GM19238 (cell line): ENCODE results near the gene PLEKHN1.
"Not testable (repeated sequence)": the region's sequence is repeated elsewhere in the genome, so short reads cannot be mapped to it uniquely, and the experiment has no call there.

Experiments used
- DNase-seq: peaks from one replicate; pipeline ENCODE4 v3.0.0; 2011; ENCODE audit warnings: low spot score; ENCODE audit not compliant: insufficient read length

Gene PLEKHN1

DNA sequence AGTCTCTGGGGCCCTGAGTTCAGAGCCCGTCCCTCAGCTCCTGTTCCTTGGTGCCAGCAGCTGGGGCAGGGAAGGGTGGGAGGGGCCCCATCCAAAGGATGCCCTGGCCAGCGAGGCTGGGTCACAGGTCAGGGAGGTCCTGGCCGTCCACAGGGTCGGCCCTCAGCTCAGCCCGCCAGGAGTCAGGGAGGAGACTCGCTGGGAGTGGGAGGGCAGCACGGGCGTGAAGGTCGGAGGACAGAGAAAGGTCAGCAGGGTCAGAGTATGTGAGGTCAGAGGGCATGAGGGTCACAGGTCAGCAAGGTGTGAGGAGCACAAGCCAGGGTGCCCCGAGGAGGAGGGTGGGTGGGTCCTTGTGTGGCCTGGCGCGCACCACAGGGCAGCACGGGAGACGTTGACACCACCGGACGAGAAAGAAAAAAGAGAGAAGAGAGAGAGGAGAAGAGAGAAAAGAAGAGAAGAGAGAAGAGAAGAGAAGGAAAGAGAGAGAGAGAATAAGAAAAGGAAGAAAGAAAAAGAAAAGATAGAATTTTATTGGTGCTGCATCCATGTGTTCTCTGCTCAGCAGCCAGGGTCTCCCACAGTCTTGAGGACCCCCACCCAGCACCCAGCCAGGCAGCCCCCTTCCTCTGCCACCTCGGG lies 8.5 kb downstream of the PLEKHN1 start:
- DNase-seq = no peak

DNA sequence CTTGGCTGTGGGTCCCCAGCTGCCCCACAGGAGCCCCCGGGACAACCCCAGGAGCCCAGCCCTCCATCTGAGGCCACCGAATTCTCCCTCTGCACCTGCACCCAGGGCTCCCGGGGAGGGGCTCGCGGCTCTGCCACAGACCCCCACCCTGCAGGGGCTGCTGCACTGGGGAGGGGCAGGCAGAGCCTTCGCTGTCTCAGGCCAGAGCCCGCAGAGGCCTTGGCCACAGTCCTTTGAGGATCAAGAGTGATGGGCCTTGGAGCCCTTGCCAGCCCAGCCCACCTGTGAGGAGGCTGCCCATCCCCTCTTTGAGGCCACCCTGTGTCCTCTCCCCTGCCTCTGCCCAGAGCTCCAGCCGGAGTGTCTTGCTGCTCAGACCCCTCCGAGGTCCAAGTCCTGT lies 9.1 kb downstream of the PLEKHN1 start:
- no peak for DNase-seq

DNA sequence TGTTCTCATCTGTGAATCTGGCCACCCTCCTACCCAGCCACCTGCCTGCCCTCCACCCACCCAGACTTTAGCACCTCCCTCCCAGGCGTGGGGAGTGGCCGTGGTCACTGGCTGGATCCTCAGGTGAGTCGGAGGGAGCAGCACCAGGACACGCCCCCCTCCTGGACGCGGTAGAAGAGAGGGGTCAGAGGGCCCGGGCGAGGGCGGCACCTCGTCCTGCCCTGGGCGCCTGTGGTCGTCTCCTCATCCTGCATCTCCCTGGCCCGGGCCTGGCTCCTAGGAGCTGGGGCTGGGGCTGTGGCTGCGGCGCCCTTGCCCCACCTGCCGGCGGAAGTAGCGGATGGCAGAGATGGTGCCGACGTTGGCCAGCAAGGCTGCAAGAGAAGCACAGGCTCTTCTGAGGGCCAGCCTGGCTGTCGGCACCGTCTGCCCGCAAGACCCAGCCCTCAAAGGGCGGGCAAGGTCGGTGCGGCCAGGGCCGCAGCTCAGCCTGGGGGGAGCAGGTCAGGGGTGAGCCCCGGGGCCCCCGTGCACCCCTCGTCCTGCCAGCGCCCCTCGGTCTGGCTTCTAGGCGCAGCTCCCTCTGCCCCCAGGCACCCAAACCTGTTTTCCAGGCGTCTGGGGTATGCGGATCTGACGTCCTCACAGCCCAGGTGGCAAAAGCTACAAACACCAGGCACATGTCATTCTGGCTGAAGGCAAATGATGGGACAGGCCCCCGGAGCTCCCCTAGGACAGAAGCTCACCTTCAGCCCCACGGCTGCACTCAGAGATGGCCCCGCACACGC lies 9.8 kb downstream of the PLEKHN1 start:
- DNase-seq = peak; percentile 91

DNA sequence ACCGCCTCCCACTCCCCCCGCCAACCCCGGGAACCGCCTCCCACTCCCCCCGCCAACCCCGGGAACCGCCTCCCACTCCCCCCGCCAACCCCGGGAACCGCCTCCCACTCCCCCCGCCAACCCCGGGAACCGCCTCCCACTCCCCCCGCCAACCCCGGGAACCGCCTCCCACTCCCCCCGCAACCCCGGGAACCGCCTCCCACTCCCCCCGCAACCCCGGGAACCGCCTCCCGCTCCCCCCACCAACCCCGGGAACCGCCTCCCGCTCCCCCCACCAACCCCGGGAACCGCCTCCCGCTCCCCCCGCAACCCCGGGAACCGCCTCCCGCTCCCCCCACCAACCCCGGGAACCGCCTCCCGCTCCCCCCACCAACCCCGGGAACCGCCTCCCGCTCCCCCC lies 10.5 kb downstream of the PLEKHN1 start:
- not testable (repeated sequence) for DNase-seq

DNA sequence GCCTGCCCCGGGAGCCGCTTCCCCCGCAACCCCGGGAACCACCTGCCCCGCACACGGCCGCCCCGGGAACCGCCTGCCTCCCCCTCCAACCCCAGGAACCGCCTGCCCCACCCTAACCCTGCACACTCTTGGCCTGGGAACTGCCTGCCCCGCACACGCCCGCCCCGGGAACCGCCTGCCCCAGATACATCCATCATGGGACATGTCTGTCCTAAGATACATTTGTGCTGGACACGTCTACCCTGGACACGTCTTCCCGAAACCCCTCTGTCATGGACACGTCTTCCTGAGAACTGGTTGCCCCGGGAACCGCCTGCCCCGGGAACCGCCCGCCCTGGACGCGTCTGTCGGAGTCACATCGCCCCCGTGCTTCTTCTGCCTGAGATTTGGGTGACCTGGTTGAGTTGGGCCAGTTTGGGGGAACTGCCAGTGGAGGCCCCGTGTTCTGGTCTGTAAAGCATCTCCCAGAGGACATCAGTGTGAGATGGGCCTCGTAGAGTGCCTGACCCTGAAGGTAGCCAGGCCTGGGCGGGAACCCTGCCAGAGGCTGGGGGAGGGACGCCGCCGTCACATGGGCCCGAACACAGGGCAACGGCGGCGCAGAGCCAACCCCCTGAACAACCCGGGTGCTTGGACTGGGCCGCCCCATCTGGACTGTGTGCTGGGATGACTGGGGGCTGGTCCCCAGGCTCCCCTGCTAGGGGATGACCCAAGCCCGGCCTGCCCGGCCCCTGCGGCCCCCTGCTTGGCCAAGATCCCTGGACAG lies 12.0 kb downstream of the PLEKHN1 start:
- no peak for DNase-seq

DNA sequence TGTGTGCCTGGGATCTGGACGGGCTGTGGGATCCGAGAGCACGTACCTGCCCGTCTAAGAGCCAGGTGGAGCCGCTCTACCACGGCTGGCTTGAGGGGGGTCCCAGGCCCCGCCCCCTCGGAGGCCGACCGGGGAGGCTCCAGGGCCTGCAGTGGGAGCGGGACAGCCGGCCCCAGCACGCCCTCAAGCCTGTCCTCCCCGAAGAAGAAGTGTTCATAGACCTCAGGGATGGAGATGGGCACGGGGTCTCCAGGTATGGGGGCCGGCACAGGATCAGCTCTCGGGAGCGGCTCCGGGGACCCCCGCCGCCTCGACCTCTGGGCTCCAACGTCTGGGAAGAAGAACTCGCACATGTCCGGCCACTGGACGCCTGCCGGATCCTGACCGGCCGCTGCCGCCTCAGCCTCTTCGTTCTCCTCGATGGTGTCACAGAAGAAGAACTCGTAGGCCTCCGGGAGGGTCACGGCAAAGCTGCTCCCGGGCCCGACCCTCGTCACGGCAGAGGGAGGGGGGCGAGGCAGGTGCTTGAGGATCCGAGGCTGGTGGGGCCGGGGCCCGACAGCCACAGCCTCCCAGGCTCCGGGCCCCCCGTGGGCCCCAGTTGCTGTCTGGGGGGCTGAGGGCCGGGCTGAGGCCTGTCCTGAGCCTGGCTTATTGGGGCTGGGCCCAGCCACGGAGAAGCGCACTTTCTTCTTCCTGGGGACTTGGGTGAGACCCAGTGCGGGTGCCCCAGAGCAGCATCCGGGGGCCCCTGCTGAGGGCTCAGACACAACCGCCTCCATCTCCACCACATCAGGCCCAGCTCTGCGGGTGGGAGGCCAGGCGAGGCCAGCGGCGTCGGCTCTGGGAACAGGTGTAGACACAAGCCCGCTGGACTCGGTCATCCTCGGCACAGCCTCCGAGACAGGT lies 12.8 kb downstream of the PLEKHN1 start:
- DNase-seq = no peak

DNA sequence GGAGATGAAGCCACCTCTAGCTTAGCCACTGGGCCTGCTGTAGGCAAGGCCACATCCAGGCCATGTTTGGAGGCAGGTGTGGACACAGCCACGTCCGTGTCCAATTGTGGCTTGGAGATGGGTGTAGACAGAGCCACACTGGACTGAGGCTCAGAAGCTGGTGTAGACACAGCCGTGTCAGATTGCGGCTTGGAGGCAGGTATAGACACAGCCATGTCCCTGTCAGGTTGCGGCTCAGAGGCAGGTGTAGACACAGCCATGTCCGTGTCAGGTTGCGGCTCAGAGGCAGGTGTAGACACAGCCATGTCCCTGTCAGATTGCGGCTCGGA lies 13.4 kb downstream of the PLEKHN1 start:
- DNase-seq = no peak

DNA sequence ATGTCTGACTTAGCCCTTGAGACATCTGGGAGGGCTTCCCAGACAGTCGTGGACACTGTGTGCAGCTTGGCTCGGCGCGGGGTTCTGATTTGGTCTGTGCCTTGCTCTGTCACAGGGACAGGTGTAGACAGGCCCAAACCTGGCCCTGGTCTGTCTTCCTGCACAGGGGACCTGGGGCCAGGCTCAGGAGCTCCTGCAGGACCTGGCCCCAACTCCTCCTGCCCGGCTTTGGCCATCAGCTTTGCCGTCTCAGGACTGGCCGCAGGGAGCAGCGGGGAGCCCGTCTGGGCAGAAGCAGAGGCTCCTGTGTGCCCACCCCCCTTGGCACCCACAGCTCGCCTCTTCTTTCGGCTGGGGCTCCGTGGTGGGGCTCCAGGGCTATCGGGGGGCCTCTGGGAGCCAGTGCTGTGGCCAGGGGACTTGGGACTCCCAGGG lies 13.9 kb downstream of the PLEKHN1 start:
- DNase-seq = no peak

DNA sequence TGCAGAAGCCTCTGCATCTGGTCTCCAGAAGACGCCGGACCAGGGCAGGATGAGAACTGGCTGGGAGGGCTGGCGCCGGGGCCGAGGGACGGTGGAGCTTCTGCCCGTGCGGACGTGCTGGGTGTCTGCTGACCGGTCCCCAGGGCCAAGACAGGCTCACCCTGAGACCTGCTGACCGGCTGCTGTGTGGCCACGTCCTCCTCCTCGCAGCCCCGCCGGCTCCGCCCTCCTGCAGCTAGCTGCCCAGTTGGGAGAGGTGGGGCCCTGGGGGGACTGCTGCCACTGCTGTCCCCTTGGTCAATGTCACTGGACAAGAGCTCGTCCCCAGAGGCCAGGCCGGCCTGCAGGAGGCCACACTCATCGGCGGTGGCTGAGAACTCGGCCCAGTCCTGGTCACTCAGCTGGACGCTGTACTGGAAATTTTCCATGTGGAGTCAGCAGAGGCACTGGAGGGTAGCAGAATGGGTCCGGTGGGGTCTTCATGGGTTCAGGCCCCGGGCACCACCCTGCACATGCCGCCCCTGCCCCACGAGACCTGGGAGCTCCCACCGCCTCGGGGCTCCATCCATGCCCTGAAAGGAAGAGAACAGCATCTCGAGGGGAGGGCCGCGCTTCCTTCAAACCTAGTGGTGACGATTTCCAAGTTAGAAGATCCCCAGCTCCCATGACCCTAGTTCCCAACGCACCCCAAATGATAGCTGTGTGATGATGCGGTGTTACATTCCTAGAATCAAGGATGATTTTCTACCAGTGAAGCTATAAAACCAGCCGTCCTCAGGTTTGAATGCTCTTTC lies 14.5 kb downstream of the PLEKHN1 start:
- no peak for DNase-seq

DNA sequence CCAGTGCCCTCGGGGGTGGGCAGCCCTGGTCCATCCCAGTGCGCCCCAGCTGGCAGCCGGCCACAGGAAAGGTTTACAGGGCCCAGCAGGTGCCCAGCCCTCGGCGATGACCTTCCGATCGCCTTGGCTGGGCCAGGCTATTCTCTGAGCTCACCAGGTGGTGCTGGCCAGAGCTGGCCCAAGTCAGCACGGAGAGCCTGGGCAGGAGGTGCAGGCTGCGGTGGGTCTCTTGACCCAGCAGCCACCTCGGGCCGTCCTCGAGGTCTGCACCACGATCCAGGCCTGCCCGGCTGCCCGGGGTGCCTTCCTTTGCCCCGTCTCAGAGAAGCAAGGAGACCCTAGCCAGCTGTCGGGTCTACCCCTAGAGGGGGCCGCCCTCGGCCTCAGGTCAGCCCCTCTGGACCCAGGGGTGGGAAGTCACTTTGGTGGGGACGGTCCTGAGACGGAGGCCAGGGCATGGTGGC lies 15.2 kb downstream of the PLEKHN1 start:
- DNase-seq = no peak

DNA sequence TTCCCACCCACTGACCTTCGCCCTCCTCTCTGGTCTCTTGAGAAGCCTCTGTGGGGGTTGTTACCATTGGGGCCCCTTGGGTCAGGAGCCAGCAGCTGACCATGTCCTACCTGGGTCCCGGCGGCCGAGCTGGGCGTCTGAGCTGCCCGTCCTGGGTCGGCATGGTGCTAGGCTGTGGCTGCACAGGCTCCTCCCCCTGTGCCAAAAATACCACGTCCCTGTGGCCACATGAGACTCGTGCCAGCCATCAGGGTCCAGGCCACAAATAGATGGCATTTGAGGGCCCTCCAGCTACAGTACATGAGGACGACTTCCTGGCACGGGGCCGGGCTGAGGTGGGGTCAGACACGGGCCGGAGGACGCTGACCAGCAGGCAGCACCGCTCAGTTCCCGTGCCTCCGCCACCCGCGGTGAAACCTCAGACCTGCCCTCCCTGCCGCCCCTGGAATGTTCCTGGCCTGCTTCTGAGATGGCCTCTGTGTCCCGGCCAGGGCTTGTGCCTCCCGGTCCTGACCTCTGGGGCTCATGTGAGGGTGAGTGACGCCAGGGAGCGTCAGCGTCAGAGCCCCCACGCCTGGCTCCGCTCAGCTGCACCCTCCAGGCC lies 15.8 kb downstream of the PLEKHN1 start, which contains the start of gene PERM1:
PERM1 (minus strand) TSS at position 139 of the 604 bp plus-strand sequence. CDS start 1,064 bp downstream, outside the sequence.
- DNase-seq = no peak

DNA sequence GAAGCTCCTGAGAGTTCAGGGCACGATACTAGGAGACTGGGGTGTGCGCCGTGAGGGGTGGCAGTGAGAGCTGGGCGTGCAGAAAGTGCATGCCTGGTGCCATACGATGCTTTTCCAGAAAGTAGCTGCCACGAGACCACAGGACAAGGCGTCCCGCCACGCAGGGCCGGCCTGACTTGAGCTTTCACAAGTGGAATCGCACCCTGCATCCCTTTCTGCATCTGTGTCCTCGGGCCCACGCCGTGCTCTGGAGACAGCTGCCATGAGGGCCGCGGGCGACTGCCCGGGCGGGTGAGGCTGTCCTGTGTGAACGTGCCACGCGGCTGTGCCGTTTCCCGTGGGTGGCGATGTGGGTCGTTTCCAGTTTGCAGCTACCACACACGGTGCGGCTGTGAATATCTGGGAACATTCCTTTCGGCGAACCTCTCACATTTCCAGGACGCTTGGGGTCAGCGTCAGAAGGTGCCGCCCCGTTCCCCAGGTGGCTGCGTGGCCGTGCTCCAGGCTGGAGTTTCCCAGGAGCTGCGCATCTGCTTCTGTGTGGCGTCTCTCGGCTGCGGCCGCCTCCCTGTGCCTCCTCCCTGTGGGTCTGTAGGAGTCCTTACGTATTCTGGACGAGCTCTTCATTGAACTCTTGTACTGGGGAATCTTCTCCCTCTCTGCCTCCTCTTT lies 16.6 kb downstream of the PLEKHN1 start:
- DNase-seq = no peak

DNA sequence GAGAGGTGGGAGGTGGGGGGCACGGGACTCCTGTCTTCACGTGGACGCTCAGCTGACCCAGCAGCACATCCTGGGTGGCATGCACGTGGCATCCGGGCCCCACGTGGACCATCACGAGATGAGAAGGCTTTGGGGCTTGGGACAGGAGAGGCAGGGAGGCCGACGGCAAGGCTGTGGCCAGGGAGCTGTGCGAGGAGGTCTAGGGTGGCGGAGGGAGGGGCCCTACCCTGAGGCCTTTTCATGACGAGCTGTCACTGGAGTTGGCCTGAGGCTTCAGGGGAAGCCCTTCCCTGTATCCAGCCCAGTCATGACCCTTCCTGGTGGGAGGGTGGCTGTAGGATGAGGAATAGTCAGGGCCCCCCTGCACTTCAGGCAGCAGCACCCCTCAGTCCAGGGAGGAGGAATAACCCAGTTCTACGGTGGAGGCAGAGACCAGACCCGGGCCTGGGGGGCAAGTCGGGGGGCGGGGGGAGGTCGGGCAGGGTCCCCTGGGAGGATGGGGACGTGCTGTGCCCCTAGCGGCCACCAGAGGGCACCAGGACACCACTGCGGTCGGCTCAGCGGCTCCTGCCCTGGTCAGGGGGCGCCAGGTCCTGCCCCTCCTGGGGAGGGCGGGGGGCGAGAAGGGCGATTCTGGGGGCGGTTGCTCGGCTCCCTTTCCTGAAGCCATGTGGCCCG lies 17.7 kb downstream of the PLEKHN1 start:
- peak; percentile 84 for DNase-seq

DNA sequence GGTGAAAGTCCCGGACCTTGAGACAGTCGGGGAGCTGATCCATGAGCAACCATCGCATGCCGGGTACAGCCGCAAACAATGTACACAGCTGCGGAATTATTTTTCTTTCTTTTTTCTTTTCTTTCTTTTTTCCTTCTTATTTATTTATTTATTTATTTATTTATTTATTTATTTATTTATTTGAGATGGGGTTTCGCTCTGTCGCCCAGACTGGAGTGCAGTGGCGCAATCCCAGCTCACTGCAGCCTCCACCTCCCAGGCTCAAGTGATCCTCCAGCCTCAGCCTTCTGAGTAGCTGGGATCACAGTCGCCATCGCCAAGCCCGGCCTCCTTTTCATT lies 18.2 kb downstream of the PLEKHN1 start:
- DNase-seq = no peak

DNA sequence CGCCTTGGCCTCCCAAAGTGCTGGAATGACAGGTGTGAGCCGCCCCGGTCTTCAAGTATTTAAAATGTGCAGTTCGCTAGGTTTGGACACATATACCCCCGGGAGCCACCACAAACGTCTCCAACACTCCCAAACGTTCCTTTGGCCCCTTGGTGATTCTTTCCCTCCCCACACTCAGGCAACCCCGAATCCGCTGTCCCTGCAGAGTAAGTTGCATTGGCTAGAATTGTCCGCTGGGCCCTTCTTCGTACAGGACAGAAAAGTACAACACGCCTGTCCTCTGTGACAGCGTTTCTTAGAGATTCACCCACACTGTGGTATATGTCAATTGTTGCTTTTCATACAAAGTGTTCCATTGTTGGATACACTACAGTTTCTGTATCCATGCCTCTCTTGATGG lies 18.8 kb downstream of the PLEKHN1 start:
- no peak for DNase-seq

DNA sequence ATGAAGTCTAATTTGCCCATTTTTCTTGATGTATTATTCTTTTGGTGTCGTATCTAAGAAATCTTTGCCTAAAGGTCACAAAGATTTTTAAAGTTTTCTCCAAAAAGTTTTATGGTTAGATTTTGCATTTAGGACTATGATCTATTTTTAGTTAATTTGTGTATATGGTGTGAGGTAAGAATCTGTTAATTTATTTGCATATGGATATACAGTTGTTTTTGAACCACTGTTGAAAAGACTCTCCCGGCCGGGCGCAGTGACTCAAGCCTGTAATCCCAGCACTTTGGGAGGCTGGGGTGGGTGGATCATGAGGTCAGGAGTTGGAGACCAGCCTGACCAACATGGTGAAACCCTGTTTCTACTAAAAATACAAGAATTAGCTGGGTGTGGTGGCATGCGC lies 21.8 kb downstream of the PLEKHN1 start:
- DNase-seq = not testable (repeated sequence)

DNA sequence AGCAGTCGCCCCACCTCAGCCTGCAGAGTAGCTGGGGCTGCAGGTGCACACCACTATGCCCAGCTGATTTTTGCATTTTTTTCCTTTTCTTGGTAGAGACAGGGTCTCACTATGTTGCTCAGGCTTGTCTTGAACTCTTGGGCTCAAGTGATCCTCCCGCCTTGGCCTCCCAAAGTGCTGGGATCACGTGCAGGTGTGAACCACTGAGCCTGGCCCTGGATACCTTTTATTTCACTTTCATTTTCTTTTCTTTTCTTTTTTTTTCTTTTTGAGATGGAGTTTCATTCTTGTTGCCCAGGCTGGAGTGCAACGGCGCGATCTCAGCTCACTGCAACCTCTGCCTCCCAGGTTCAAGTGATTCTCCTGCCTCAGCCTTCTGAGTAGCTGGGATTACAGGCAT lies 25.0 kb downstream of the PLEKHN1 start:
- not testable (repeated sequence) for DNase-seq

DNA sequence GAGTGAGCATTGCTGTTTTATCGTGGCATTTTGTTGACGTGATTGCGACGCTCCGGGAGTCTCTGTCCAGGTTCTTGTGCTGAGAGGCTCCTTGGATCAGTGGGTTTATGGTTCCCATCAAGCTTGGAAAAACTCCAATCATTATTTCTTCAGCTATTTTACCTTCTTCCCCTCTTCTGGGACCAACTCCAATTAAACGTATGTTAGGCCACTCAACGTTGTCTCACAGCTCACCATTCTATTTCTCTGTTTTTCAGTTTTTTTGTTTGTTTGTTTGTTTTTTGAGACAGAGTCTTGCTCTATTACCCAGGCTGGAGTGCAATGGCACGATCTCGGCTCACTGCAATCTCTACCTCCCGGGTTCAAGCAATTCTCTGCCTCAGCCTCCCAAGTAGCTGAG lies 25.6 kb downstream of the PLEKHN1 start:
- DNase-seq = no peak

DNA sequence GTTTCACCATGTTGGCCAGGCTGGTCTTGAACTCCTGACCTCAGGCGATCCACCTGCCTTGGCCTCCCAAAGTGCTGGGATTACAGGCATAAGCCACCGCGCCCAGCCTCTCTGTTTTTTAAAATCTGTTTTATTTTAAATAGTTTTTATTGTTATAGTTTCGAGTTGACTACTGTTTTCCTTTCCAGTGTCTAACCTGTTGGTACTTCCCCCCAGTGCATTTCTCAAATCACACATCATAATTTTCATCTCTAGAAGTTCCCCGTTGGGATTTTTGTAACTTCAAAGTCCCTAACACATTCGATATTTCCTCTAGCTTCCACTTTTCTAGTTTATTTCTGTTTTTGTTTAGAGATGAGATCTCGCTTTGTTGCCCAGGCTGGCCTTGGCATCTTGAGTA lies 26.1 kb downstream of the PLEKHN1 start:
- DNase-seq = no peak
